ENCODE results near the gene FAM3A.
"Not testable (repeated sequence)": the region's sequence is repeated elsewhere in the genome, so short reads cannot be mapped to it uniquely, and the experiment has no call there.

Gene FAM3A

GRCh38 chrX:154502989-154503388, 13.0 kb downstream of the FAM3A start:
- no peak for TF ChIP-seq EZH2 (optimal IDR thresholded peaks at IDR 0.05; ENCODE audit: low read depth, low read length)
- TF ChIP-seq, protein P1, sequence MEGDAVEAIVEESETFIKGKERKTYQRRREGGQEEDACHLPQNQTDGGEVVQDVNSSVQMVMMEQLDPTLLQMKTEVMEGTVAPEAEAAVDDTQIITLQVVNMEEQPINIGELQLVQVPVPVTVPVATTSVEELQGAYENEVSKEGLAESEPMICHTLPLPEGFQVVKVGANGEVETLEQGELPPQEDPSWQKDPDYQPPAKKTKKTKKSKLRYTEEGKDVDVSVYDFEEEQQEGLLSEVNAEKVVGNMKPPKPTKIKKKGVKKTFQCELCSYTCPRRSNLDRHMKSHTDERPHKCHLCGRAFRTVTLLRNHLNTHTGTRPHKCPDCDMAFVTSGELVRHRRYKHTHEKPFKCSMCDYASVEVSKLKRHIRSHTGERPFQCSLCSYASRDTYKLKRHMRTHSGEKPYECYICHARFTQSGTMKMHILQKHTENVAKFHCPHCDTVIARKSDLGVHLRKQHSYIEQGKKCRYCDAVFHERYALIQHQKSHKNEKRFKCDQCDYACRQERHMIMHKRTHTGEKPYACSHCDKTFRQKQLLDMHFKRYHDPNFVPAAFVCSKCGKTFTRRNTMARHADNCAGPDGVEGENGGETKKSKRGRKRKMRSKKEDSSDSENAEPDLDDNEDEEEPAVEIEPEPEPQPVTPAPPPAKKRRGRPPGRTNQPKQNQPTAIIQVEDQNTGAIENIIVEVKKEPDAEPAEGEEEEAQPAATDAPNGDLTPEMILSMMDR (IDR thresholded peaks at IDR 0.05; ENCODE audit: low read length), result no peak
- TF ChIP-seq EZH2phosphoT487 (IDR thresholded peaks at IDR 0.05; ENCODE audit: low read length), result no peak
- H3K4me2 ChIP-seq (ENCODE audit: low read depth, low read length), result no peak overlapping the region

GRCh38 chrX:154502098-154502497, 13.9 kb downstream of the FAM3A start:
- no peaks in the 10 kb centered on the region for H3K4me1 ChIP-seq (ENCODE audit: low read length)
- no peak for DNase-seq
- no peak overlapping the region for H3K4me2 ChIP-seq (ENCODE audit: low read depth, low read length)
- no peaks in the 10 kb centered on the region for H3K36me3 ChIP-seq (replicated peaks; ENCODE audit: insufficient read depth, low read length)
- no peak overlapping the region for H3K9ac ChIP-seq (ENCODE audit: low read length)
- H3F3A ChIP-seq (ENCODE audit: insufficient read depth, low read length), result no peaks in the 10 kb centered on the region
- no peaks in the 10 kb centered on the region for H3K79me2 ChIP-seq (ENCODE audit: low read length)
- no peak overlapping the region for H2AFZ ChIP-seq (ENCODE audit: low read length)
- no peaks in the 10 kb centered on the region for H3K27me3 ChIP-seq (replicated peaks; ENCODE audit: insufficient read depth, low read length)
- H4K20me1 ChIP-seq (ENCODE audit: insufficient read depth, low read length), result no peaks in the 10 kb centered on the region
- H3K4me3 ChIP-seq (ENCODE audit: low read length), result no peak overlapping the region
- no peaks in the 10 kb centered on the region for H3K9me3 ChIP-seq (replicated peaks; ENCODE audit: insufficient read depth, low read length)
- TF ChIP-seq EZH2 (optimal IDR thresholded peaks at IDR 0.05; ENCODE audit: low read depth, low read length) (no peak), EZH2phosphoT487 (IDR thresholded peaks at IDR 0.05; ENCODE audit: low read length) (no peak)
- TF ChIP-seq, protein P1 (IDR thresholded peaks at IDR 0.05; ENCODE audit: low read length), result no peak
- no peaks in the 10 kb centered on the region for H3K9me2 ChIP-seq (replicated peaks; ENCODE audit: insufficient read depth, low read length)
- no peak overlapping the region for H3K27ac ChIP-seq (ENCODE audit: low read length)

More at GRCh38 chrX:154502989-154503388, 13.0 kb downstream of the FAM3A start:
- Histone ChIP-seq H3K79me2 (ENCODE audit: low read length) (no peaks in the 10 kb centered on the region), H2AFZ (ENCODE audit: low read length) (no peak overlapping the region), H4K20me1 (ENCODE audit: insufficient read depth, low read length) (no peaks in the 10 kb centered on the region), H3F3A (ENCODE audit: insufficient read depth, low read length) (no peaks in the 10 kb centered on the region), H3K36me3 (replicated peaks; ENCODE audit: insufficient read depth, low read length) (no peaks in the 10 kb centered on the region), H3K9ac (ENCODE audit: low read length) (no peak overlapping the region), H3K27me3 (replicated peaks; ENCODE audit: insufficient read depth, low read length) (no peaks in the 10 kb centered on the region), H3K9me3 (replicated peaks; ENCODE audit: insufficient read depth, low read length) (no peaks in the 10 kb centered on the region), H3K9me2 (replicated peaks; ENCODE audit: insufficient read depth, low read length) (no peaks in the 10 kb centered on the region), H3K4me1 (ENCODE audit: low read length) (no peaks in the 10 kb centered on the region), H3K27ac (ENCODE audit: low read length) (no peak overlapping the region), H3K4me3 (ENCODE audit: low read length) (no peak overlapping the region)
- DNase-seq, result no peak

DNA sequence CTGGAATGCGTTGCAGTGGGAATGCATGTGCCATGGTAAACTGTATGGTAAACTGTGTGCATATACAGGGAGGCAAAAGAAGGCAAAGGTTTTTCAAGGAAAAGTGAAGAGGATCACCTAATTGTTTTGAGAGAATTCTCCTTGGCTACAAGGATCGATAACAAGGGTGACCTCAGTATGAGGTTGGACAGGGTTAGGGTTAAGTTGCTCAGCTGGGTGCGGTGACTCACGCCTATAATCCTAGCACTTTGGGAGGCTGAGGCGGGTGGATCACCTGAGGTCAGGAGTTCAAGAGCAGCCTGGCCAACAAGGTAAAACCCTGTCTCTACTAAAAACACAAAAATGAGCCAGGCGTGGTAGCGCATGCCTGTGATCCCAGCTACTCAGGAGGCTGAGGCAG, 14.6 kb downstream of the FAM3A start:
- not testable (repeated sequence) for H3K9me2 ChIP-seq (replicated peaks; ENCODE audit: insufficient read depth, low read length); H3K27ac ChIP-seq (ENCODE audit: low read length); H3K9ac ChIP-seq (ENCODE audit: low read length); DNase-seq; H3K4me2 ChIP-seq (ENCODE audit: low read depth, low read length); H3K27me3 ChIP-seq (replicated peaks; ENCODE audit: insufficient read depth, low read length); H3K36me3 ChIP-seq (replicated peaks; ENCODE audit: insufficient read depth, low read length); H3F3A ChIP-seq (ENCODE audit: insufficient read depth, low read length); H3K79me2 ChIP-seq (ENCODE audit: low read length); H2AFZ ChIP-seq (ENCODE audit: low read length); H3K9me3 ChIP-seq (replicated peaks; ENCODE audit: insufficient read depth, low read length); H4K20me1 ChIP-seq (ENCODE audit: insufficient read depth, low read length); H3K4me3 ChIP-seq (ENCODE audit: low read length); H3K4me1 ChIP-seq (ENCODE audit: low read length)

GRCh38 chrX:154496591-154497137, 19.4 kb downstream of the FAM3A start:
- not testable (repeated sequence) for H3K9me2 ChIP-seq (replicated peaks; ENCODE audit: insufficient read depth, low read length); H4K20me1 ChIP-seq (ENCODE audit: insufficient read depth, low read length); H3K79me2 ChIP-seq (ENCODE audit: low read length)

More at GRCh38 chrX:154496591-154497137, 19.4 kb downstream of the FAM3A start:
- H3K9me3 ChIP-seq (replicated peaks; ENCODE audit: insufficient read depth, low read length); H3K36me3 ChIP-seq (replicated peaks; ENCODE audit: insufficient read depth, low read length); H3K4me1 ChIP-seq (ENCODE audit: low read length); H3K27me3 ChIP-seq (replicated peaks; ENCODE audit: insufficient read depth, low read length); H3K4me3 ChIP-seq (ENCODE audit: low read length); H3K9ac ChIP-seq (ENCODE audit: low read length); H3F3A ChIP-seq (ENCODE audit: insufficient read depth, low read length); H3K27ac ChIP-seq (ENCODE audit: low read length); DNase-seq; H2AFZ ChIP-seq (ENCODE audit: low read length); H3K4me2 ChIP-seq (ENCODE audit: low read depth, low read length): not testable (repeated sequence)

Measured in MM.1S (cell line).